HG02798 (cell line): ENCODE results near the gene PDGFA.

Source experiments
- ATAC-seq: cut with Tn5 transposase; IDR thresholded peaks from one replicate; pipeline ENCODE4 v1.9.1; 2021; ENCODE audit warnings: mild to moderate bottlenecking; ENCODE audit not compliant: unreplicated experiment, poor library complexity

The PDGFA gene

DNA sequence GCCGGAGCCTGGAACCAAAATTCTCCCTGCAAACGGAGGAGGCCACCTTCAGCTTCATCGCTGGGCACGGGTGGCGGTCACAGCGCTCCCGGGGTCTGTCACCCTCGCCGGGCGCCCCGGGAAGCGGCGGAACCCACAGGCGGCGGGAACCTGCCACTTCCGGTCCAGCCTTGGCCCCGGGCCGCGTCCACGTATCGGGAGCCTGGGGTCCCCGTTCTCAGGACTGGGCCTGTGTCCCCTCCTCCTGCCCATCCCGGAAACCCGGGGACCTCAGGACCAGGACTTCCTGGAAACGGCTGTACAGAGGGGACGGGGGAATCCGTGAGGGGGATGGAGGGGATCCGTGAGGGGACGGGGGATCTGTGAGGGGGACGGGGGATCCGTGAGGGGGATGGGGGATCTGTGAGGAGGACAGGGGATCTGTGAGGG lies 25.4 kb downstream of the PDGFA start:
- ATAC-seq: no peak

DNA sequence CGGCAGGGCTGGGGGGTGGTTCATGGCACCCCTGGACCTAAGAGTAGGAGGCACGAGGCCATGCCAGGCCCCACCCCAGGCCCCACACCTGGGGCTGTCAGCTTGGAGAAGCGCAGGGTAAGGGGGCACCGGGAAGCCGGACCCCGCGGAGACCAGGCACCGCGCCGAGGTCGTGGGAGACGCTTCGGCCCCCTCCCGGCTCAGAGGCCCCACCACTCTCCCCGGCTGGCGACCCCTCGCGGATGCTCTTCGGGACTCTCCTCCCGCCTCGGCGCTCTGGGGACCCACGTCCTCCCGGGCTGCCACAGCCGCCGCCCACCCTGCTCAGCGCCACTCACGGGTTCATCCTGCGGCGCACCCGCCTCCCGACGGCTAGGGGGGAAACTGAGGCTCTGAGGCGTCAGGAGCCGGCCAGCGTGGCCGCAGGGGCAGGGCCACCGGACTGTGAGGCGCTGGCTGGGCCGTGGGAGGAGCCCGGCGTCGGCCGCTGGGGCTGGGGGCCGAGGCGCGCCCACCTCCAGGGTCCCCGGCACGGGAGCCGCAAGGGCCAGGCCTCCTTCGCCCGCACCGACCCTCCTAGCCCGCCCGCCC lies 25.9 kb downstream of the PDGFA start:
- ATAC-seq: no peak

DNA sequence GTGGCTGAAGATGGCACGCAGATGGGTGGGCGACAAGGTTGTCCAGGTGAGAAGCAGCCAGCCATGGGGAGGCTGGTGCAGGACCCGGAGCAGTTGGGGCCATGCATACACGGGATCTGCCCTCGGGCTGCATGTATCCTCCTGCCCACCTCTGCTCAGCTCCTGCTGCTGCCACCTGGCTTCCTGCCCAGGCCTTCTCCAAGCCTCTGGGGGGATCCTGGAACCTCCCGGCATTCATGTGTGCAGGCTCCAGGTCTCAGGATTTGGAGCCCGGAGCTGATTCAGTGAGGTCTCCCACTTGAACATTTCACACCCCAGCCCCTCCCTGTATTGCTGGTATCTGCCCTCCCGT lies 27.0 kb downstream of the PDGFA start:
- no peak for ATAC-seq

DNA sequence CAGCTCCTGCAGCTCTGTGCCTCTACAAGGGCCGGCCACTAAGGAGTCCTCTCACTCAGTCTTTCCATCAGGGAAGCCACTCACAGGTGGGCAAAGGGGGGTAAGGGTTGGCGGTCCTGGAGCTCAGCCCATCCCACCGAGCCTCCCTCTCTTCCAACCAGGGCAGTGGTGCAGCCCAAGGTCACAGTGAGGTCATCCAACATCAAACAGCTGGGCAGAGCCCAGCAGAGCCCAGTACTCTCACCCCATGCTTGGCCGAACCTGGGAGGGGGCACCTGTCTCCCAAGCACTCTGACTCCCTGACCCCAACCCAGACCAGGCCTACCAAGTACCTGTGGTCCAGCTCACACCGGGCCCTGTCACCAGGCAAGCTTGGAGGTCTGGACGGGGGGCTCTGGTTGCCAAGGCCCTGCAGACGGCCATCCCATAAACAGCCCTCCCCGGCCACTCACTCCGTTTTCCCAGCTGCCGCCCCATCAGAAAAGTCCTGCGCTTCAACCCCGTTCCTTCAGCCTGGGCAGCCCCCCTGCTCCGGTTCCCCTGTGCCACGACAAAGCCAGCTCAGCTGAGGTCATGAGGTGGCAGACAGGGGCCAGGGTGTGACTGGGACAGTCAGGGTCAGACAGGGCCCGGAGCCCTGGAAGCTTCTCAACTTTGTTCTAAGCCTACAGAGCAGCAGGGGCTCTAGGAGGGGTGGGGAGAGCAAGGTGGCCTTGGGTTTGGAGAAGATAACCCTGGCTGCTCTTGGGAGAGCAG lies 27.5 kb downstream of the PDGFA start:
- no peak for ATAC-seq

DNA sequence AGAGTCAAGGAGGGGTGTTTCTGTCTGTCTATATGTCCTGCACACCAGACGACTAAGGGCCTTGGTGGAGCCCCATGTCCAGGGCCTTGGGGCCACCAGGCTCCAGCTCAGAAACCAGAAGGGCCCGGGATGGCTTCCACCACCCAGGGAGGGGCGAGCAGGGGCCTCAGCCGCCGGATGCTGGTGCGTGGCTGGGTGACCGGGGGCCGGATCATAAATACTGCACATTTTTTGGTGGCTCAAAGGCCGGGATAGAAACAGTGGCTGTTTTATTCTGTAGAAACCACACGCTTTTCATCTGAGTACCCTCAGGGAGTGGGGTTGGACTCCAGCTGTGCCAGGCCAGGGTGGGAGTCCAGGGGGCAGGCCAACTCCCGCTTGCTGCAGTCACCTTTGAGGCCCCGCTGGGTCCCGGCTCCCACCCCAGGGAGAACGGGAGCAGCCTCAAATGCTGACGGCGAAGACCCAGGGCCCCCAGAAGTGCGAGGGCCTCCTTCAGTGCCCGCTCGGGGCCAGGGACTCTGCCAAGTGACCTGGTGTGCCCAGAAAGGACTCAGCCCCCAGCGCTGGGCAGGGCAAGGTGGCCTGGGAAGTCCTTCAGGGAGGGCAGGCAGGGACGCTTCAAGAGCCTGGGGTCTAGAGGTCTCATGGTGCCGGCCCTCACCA lies 28.2 kb downstream of the PDGFA start:
- no peak for ATAC-seq

DNA sequence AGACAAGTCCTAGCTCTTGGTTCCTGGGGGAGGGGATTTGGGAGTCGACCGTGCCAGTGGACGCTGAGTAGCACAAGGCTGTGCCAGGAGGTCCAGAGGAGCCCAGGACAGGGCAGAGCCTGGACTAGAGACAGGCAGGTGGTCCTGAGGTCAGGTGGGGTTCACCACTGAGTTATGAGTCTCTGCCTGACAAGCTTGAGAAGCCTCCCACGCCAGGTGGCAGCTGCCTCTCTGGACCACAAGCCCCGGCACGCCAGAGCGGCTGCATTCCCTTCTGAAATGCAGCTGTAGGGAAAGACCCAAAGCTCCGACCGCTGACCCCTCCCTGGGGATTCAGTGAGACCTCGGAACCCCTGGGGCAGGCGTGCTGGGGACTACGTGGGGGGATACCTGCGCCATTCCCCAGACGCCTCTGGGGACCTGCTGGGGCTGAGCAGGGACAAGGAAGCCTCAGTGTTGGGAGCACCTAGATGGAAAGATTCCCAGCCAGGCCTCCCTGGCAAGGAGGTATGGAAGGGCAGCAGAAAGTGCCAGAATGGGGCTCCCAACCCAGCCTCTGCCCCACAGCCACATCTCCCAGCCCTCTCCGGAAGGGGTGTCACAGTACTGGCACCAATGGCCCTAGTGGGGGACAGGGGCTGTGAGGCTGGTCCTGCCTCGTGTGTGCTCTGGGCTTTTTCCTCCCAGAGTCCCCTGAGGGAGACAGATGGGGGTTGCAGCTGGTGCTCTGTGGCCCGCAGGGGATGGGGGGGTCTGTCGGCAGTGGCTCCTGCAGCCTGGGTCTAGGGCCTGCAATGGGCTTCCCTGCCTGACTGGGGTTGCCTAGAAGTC lies 29.0 kb downstream of the PDGFA start:
- peak; percentile 74 for ATAC-seq

DNA sequence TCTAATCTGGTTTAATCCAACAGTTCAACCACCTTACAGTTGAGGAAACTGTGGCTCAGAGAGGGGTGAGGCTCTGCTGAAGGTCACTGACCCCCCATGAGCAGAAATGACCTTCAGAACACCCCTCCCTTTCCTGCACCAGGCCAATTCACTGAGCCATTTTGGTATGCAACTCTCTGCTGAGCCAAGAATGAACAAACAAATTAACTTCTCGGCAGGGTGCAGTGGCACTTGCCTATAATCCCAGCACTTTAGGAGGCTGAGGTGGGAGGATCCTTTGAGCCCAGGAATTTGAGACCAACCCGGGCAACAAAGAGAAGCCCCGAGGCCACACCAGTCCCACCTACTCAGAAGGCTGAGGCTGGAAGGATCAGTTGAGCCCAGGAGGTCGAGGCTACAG lies 29.8 kb downstream of the PDGFA start:
- ATAC-seq: no peak

- ATAC-seq: no peak
These were observed 33.4 kb downstream of the PDGFA start for GRCh38 chr7:486216-486743.

GRCh38 chr7:485188-486081 lies 34.2 kb downstream of the PDGFA start:
- no peak for ATAC-seq

DNA sequence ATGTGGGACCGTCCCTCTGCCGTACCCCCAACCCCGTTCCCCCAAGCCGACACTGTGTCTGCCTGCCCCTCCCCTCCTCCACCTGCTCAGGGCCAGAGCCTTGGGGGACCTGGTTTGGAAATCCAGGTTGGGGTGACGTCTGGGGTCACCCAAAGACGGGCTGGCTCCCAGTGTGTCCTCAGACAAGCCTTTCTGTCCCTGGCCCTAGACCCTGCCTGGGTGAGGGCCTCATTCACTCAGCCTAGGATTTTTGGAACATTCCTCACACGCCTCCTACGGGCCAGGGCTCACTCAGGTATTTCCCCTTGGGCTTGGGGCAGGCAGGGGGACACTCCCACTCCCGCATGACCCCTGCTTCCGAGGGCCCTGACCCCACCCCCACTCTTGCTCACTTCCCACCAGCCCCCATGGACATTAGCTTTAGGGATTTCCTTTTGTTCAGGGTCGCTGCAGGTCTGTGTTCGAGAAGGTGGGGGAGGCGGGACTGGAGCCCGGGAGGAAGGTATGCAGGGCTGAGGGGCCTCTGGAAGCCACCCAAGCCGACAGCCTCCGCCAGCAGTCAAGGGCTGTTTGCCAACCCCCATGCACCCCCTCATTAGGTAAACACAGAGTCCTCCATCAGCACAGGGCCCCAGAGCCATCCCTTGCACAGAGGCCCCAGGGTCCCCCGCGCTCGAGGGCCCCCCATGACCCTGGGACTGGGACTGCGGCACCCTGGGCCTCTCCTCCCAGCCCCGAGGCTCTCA lies 35.1 kb downstream of the PDGFA start:
- no peak for ATAC-seq

DNA sequence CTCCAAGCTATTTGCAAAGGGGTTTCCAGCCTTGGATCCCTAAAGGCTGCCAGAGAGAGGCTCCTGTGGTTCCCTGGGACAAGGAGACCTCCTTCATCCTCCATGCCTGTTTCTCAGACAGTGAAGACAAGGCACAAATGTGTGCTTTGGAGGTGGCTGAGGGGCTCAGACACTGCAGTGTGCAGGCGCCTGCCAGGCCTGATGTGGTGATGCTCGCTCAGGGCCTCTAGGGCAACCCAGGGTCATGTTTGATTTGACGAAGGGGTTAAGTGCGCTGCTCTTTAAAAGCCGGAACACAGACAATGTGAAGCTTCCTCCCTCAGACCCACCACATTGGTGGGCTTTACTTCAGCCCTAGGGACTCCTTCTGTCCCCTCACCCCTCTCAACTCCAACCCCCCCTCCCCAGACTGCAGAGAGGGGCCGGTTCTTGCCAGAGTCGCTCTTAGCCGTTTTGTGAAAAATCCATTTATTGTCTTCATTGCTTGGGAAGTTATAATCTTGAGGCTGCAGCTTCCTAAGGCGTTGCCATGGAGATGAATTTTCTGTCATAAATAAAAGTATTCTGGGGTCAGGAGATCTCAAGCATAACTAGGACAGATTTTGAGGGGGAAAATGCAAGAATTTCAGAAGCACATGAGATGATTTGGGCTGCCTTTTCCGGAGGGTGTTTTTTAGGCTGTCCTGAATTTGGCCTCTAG lies 35.8 kb downstream of the PDGFA start:
- ATAC-seq: no peak

GRCh38 chr7:482521-483083 lies 37.0 kb downstream of the PDGFA start:
- ATAC-seq: no peak

DNA sequence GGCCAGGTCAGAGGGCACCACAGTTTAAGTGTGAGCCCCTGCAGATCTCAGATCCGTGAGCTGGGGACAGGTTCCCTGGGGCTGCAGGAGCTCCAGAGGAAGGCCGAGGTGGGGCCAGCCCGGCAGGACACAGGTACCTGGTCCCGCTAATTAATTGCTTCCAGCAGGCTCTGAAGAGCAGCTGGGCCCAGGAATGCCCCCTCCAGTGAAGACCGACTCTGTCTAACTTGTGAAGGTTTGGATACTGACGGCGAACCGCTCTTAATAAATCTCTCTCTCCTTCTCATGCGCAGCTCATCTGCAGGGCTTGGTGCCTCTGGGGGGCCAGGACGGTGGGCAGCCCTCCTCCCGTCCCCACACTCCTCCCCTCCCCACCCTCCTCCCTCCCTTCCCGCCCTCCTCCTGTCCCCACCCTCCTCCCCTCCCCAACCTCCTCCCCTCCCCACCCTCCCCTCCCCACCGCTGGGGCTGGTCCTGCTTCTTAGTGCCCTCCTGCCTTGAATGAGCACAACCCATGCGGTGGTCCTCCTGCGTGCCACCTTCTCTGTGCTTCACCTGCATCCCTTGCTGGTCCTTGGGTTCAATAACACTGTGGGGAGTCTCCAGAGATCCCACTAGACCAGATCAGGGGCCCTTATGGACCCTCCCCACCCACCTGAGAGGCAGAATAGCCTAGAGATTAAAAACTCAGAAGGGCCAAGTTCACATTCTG lies 38.3 kb downstream of the PDGFA start:
- no peak for ATAC-seq

- no peak for ATAC-seq
These were observed 39.0 kb downstream of the PDGFA start for GRCh38 chr7:480531-481218.

DNA sequence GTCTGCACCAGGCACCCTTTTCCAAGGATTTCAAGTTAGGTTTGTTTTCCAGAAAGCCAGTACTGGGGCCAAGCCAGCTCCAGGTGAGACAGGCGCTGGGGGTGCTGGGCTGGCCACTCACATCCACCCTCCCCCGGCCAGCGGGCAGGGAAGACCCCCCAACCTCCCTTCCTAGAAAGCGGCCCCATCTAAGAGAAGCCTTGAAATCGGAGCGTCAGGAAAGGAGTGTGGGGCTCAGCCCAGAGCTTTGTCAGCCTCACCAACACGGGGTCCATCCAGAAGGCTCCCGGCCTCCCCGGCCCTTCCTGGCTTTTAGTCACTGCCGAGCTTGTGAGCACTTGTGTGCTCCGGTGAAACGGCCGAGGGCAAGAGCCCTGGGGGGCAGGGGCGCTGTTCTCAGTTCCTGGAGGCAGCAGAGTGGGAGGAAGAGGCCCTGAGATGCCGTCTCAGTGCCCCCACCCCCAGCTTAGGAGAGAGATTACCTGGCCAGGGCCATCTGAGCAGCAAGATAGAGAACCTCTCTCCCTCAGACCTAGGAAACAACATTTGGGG lies 39.6 kb downstream of the PDGFA start:
- ATAC-seq: no peak

DNA sequence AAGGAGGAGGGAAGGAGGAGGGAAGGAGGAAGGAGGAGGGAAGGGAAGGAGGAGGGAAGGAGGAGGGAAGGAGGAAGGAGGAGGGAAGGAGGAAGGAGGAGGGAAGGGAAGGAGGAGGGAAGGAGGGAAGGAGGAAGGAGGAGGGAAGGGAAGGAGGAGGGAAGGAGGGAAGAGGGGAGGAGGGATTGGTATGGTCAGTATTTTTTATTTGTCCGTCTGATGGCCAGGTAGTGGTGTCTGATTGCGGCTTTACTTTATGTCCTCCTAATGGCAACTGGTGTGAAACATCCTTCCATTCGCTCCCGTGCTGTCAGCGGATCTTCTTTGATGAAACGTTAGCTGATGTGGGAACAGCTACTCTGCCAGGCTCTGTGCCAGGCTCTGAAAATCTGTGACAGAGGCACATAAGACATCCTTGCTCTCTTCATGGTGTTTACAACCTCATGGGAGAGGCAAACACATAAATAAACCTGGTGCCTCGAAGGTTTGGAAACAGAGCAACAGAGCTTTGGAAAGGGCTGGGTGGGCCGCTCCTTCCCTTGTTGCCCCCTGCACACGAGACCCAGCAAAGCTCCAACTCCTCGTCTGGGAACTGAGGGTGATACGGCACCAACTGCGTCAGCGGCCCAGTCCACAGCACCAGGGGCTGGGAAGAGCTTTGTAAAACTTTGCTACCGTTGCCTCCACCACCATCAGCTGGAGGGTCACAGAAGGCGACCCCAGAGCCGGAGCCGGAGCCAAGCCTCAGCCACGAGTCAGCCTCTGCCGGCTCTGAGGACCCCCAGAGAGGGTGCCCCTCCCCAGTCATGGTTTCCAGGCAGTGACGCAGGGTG lies 40.3 kb downstream of the PDGFA start:
- ATAC-seq: no peak
